Caco-2 (cell line): Measurements from ENCODE around the gene HTR4. TPM values are rescaled to one million over a fixed set of nuclear protein-coding genes. Genes with fewer than 3 reads are reported as not detected.

Experiments used
- BruUV-seq: library from RNA; stranded (reverse); fragments of 400-500 nt; replicated peaks from 2 replicates; lab custom pipeline; 2021; lab: Mats Ljungman, UMichigan
- CTCF ChIA-PET: fragments of 300-600 bp; sonication (Branson Sonifier 250); formaldehyde crosslinking; loops from one replicate; lab custom pipeline; 2022; ENCODE audit warnings: antibody characterized with exemption; lab: Charles Lee
- POLR2A ChIA-PET: fragments of 300-600 bp; sonication (Branson Sonifier 250); formaldehyde crosslinking; loops from one replicate; lab custom pipeline; 2022; ENCODE audit warnings: antibody characterized with exemption; lab: Charles Lee
- DNase-seq, 2 experiments: peaks; one replicate each; pipeline versions ENCODE4 v3.0.0 to v3.0.0-alpha.2; 2020 to 2022
- H3K27me3 ChIP-seq: replicated peaks from 2 replicates; pipeline ENCODE4 v1.6.0; 2011; ENCODE audit warnings: low read length; ENCODE audit not compliant: control insufficient read depth, insufficient read depth
- H3K36me3 ChIP-seq: 2 replicates; pipeline ENCODE4 v1.5.1; 2011; ENCODE audit warnings: low read length; ENCODE audit not compliant: control insufficient read depth, insufficient read depth
- H3K4me1 ChIP-seq: fragments of 250-450 bp; sonication (Bioruptor Pico); 2 replicates; pipeline ENCODE4 v1.5.1; 2020; ENCODE audit warnings: mild to moderate bottlenecking
- H3K4me3 ChIP-seq: 2 replicates; pipeline ENCODE4 v1.5.1; 2011; ENCODE audit warnings: low read depth, mild to moderate bottlenecking, control low read depth, low read length
- H3K9me3 ChIP-seq: fragments of 250-450 bp; sonication (Bioruptor Pico); 2 replicates; pipeline ENCODE4 v1.5.1; 2020; ENCODE audit warnings: mild to moderate bottlenecking, moderate library complexity
- H3K27ac Mint-ChIP-seq: one replicate; pipeline ENCODE4 v1.8.0; 2022; ENCODE audit warnings: mixed read lengths; ENCODE audit not compliant: unreplicated experiment
- H3K27me3 Mint-ChIP-seq: one replicate; pipeline ENCODE4 v1.8.0; 2022; ENCODE audit warnings: mixed read lengths; ENCODE audit not compliant: insufficient read depth, unreplicated experiment
- H3K36me3 Mint-ChIP-seq: one replicate; pipeline ENCODE4 v1.8.0; 2022; ENCODE audit warnings: mild to moderate bottlenecking, mixed read lengths; ENCODE audit not compliant: insufficient read depth, unreplicated experiment
- H3K4me1 Mint-ChIP-seq: one replicate; pipeline ENCODE4 v1.8.0; 2022; ENCODE audit warnings: low read depth, mixed read lengths; ENCODE audit not compliant: unreplicated experiment
- H3K4me3 Mint-ChIP-seq: one replicate; pipeline ENCODE4 v1.8.0; 2022; ENCODE audit warnings: mild to moderate bottlenecking, moderate library complexity, mixed read lengths; ENCODE audit not compliant: unreplicated experiment
- H3K9me3 Mint-ChIP-seq: one replicate; pipeline ENCODE4 v1.8.0; 2022; ENCODE audit warnings: mixed read lengths; ENCODE audit not compliant: unreplicated experiment
- CTCF ChIP-seq, 2 experiments: fragments of 200-600 bp in 1 of 2; IDR thresholded peaks; 1 replicate in 1 of 2; 2 replicates in 1 of 2; pipeline versions ENCODE4 v1.5.1 to v1.8.0; 2011 to 2022; ENCODE audit warnings: antibody characterized with exemption in 1 of 2, control low read depth in 1 of 2, inconsistent platforms in 1 of 2, low read depth in 1 of 2, low read length in 1 of 2, mild to moderate bottlenecking in 1 of 2, moderate library complexity in 1 of 2; ENCODE audit not compliant: insufficient read depth in 1 of 2, severe bottlenecking in 1 of 2, unreplicated experiment in 1 of 2
- intact Hi-C: fragments of 100-400 bp; cut with micrococcal nuclease; formaldehyde crosslinking; loops from one replicate; pipeline ENCODE4 v1.10.0; 2022; ENCODE audit not compliant: unreplicated experiment
- total RNA-seq: library from RNA; stranded (reverse); gene quantifications from 2 replicates; pipeline ENCODE4 v1.2.3, GENCODE V29; 2022

The HTR4 gene
- total RNA-seq, 1 experiment from 2014 or later = not detected

- no peak overlapping the region for H3K4me3 Mint-ChIP-seq
- H3K27me3 Mint-ChIP-seq = peaks cover 8% of the 10 kb centered on the region
- no peak for TF ChIP-seq CTCF (IDR thresholded peaks at IDR 0.05; ENCODE audit: insufficient read depth in 1 of 2, low read depth in 1 of 2, low read length in 1 of 2, severe bottlenecking in 1 of 2, unreplicated experiment in 1 of 2)
- H3K4me3 ChIP-seq = no peak overlapping the region
- peaks cover 6% of the 10 kb centered on the region for H3K36me3 Mint-ChIP-seq
- no TSS peak for BruUV-seq
- peaks cover 22% of the 10 kb centered on the region for H3K4me1 ChIP-seq
- DNase-seq = no peak
- no peaks in the 10 kb centered on the region; the same call in 1 of the 2 replicates for H3K27me3 ChIP-seq
- H3K27ac Mint-ChIP-seq = no peak overlapping the region
- no peaks in the 10 kb centered on the region for H3K9me3 Mint-ChIP-seq
- ChIA-PET CTCF (no interaction called here), POLR2A (no interaction called here)
- H3K4me1 Mint-ChIP-seq = peaks cover 14% of the 10 kb centered on the region
- H3K36me3 ChIP-seq = no peaks in the 10 kb centered on the region
- intact Hi-C loops = no loop called here
- no peaks in the 10 kb centered on the region for H3K9me3 ChIP-seq
Measured at GRCh38 chr5:148623101-148623500, 31.2 kb downstream of the HTR4 start.

- POLR2A ChIA-PET = no interaction called here
- no peaks in the 10 kb centered on the region for H3K27me3 ChIP-seq
- no peak overlapping the region for H3K4me3 ChIP-seq
- no TSS peak for BruUV-seq
- DNase-seq = no peak
- Mint-ChIP-seq H3K4me3 (no peak overlapping the region), H3K36me3 (peaks cover 6% of the 10 kb centered on the region), H3K9me3 (no peaks in the 10 kb centered on the region), H3K27ac (no peak overlapping the region), H3K27me3 (peaks cover 5% of the 10 kb centered on the region), H3K4me1 (peaks cover 14% of the 10 kb centered on the region)
- H3K9me3 ChIP-seq = no peaks in the 10 kb centered on the region
- CTCF ChIA-PET = no interaction called here
- no peaks in the 10 kb centered on the region for H3K36me3 ChIP-seq
- TF ChIP-seq CTCF (IDR thresholded peaks at IDR 0.05; ENCODE audit: insufficient read depth in 1 of 2, low read depth in 1 of 2, low read length in 1 of 2, severe bottlenecking in 1 of 2, unreplicated experiment in 1 of 2) = no peak
- intact Hi-C loops = no loop called here
- peaks cover 22% of the 10 kb centered on the region for H3K4me1 ChIP-seq
Measured at GRCh38 chr5:148620696-148621095, 33.6 kb downstream of the HTR4 start.

- Mint-ChIP-seq H3K36me3 (peaks cover 6% of the 10 kb centered on the region), H3K4me3 (no peak overlapping the region), H3K27me3 (peaks cover 5% of the 10 kb centered on the region), H3K27ac (no peak overlapping the region), H3K9me3 (no peaks in the 10 kb centered on the region), H3K4me1 (peaks cover 14% of the 10 kb centered on the region)
- Histone ChIP-seq H3K4me3 (no peak overlapping the region), H3K9me3 (no peaks in the 10 kb centered on the region), H3K27me3 (no peaks in the 10 kb centered on the region), H3K4me1 (peaks cover 22% of the 10 kb centered on the region), H3K36me3 (no peaks in the 10 kb centered on the region)
- DNase-seq = no peak
- no peak for TF ChIP-seq CTCF (IDR thresholded peaks at IDR 0.05; ENCODE audit: insufficient read depth in 1 of 2, low read depth in 1 of 2, low read length in 1 of 2, severe bottlenecking in 1 of 2, unreplicated experiment in 1 of 2)
- no TSS peak for BruUV-seq
- intact Hi-C loops = no loop called here
- POLR2A ChIA-PET = interaction anchor here (0.6 kb wide), 1 partner anchor 1166 kb away, joined by 4 read pairs; no protein-coding TSS in a partner anchor
- CTCF ChIA-PET = no interaction called here
Measured at GRCh38 chr5:148620091-148620490, 34.2 kb downstream of the HTR4 start.
